ENCODE results near the gene MRPS5.

Gene MRPS5

DNA sequence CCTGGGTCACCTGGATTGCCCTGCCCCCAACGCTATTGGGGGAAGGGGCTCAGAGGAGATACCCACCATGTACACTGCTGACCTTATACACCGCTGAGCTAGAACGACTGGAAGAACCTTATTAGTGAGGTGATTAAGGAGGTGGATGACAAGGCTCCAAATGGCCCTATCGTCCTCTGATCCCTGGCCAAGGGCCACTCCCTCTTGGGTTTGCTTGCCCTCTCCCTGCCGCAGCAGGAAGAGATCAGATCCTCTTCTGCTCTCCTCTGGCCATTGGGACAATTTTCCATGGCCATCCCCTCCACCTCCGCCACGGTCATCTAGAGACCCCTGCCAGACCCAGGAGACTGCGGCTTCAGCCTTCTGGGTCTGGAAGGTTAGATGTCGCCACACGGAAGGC is 36.8 kb upstream of the MRPS5 start:
- TF ChIP-seq CTCF (IDR thresholded peaks at IDR 0.05; ENCODE audit: insufficient read depth, low read length), result no peak
- TF ChIP-seq, protein P1, sequence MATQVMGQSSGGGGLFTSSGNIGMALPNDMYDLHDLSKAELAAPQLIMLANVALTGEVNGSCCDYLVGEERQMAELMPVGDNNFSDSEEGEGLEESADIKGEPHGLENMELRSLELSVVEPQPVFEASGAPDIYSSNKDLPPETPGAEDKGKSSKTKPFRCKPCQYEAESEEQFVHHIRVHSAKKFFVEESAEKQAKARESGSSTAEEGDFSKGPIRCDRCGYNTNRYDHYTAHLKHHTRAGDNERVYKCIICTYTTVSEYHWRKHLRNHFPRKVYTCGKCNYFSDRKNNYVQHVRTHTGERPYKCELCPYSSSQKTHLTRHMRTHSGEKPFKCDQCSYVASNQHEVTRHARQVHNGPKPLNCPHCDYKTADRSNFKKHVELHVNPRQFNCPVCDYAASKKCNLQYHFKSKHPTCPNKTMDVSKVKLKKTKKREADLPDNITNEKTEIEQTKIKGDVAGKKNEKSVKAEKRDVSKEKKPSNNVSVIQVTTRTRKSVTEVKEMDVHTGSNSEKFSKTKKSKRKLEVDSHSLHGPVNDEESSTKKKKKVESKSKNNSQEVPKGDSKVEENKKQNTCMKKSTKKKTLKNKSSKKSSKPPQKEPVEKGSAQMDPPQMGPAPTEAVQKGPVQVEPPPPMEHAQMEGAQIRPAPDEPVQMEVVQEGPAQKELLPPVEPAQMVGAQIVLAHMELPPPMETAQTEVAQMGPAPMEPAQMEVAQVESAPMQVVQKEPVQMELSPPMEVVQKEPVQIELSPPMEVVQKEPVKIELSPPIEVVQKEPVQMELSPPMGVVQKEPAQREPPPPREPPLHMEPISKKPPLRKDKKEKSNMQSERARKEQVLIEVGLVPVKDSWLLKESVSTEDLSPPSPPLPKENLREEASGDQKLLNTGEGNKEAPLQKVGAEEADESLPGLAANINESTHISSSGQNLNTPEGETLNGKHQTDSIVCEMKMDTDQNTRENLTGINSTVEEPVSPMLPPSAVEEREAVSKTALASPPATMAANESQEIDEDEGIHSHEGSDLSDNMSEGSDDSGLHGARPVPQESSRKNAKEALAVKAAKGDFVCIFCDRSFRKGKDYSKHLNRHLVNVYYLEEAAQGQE (IDR thresholded peaks at IDR 0.05; ENCODE audit: insufficient replicate concordance, low read depth), result no peak
- TF ChIP-seq GABPA (IDR thresholded peaks at IDR 0.05; ENCODE audit: low read depth), result no peak
- TF ChIP-seq POLR2AphosphoS5 (IDR thresholded peaks at IDR 0.05; ENCODE audit: low read depth), result no peak
- no peak for TF ChIP-seq SPI1 (IDR thresholded peaks at IDR 0.05; ENCODE audit: borderline replicate concordance, low read depth)
- H3K4me3 ChIP-seq (replicated peaks; ENCODE audit: insufficient read depth, low read length), result no peak overlapping the region
- no peak for DNase-seq (ENCODE audit: low read depth in 1 of 2, low spot score in 1 of 2)
- no peaks in the 10 kb centered on the region for H3K27me3 ChIP-seq (ENCODE audit: insufficient read depth, poor library complexity, severe bottlenecking)
- no peak overlapping the region for H3K27ac ChIP-seq (replicated peaks)

DNA sequence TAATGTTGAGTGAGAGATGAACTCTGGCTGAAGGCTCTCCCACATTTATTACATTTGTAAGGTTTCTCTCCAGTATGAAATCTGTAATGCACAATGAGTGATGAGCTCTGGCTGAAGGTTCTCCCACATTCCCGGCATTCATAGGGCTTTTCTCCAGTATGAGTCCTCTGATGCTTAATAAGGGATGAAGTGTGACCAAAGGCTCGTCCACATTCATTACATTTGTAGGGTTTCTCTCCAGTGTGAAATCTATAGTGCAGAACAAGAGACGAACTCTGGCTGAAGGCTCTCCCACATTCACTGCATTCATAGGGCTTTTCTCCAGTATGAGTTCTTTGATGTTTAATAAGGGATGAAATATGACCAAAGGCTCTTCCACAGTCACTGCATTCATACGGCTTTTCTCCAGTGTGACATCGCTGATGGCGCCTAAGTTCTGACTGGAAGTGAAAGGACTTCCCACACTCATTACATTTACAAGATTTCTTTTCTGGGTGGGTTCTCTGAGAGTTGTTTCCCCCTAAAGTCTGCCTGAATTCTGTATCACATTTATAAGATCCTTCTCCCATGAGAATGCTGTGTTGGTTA is 27.9 kb upstream of the MRPS5 start:
- no peak overlapping the region for H3K27ac ChIP-seq (replicated peaks)
- no peak overlapping the region for H3K4me3 ChIP-seq (replicated peaks; ENCODE audit: insufficient read depth, low read length)
- no peak for DNase-seq (ENCODE audit: low read depth in 1 of 2, low spot score in 1 of 2)
- no peak for TF ChIP-seq GABPA (IDR thresholded peaks at IDR 0.05; ENCODE audit: low read depth)
- no peak for TF ChIP-seq POLR2AphosphoS5 (IDR thresholded peaks at IDR 0.05; ENCODE audit: low read depth)
- TF ChIP-seq, protein P1 (IDR thresholded peaks at IDR 0.05; ENCODE audit: insufficient replicate concordance, low read depth), result no peak
- no peak for TF ChIP-seq CTCF (IDR thresholded peaks at IDR 0.05; ENCODE audit: insufficient read depth, low read length)
- no peak for TF ChIP-seq SPI1 (IDR thresholded peaks at IDR 0.05; ENCODE audit: borderline replicate concordance, low read depth)
- H3K27me3 ChIP-seq (ENCODE audit: insufficient read depth, poor library complexity, severe bottlenecking), result no peaks in the 10 kb centered on the region

GRCh38 chr2:95143838-95144237 is 22.2 kb upstream of the MRPS5 start:
- TF ChIP-seq GABPA (IDR thresholded peaks at IDR 0.05; ENCODE audit: low read depth), result no peak
- TF ChIP-seq, protein P1 (IDR thresholded peaks at IDR 0.05; ENCODE audit: insufficient replicate concordance, low read depth), result no peak
- no peak for TF ChIP-seq CTCF (IDR thresholded peaks at IDR 0.05; ENCODE audit: insufficient read depth, low read length)
- TF ChIP-seq POLR2AphosphoS5 (IDR thresholded peaks at IDR 0.05; ENCODE audit: low read depth), result no peak
- TF ChIP-seq SPI1 (IDR thresholded peaks at IDR 0.05; ENCODE audit: borderline replicate concordance, low read depth), result no peak
- DNase-seq (ENCODE audit: low read depth in 1 of 2, low spot score in 1 of 2), result no peak
- Histone ChIP-seq H3K27ac (replicated peaks) (no peak overlapping the region), H3K4me3 (replicated peaks; ENCODE audit: insufficient read depth, low read length) (no peak overlapping the region), H3K27me3 (ENCODE audit: insufficient read depth, poor library complexity, severe bottlenecking) (no peaks in the 10 kb centered on the region)

Data from HL-60 (cell line).